GM10266 (cell line): Measurements from ENCODE around the gene MED13L.

Source experiments
- DNase-seq: peaks from one replicate; pipeline ENCODE4 v3.0.0; 2012; ENCODE audit errors: extremely low spot score
- TF ChIP-seq, protein P1 (sequence below): IDR thresholded peaks from 2 replicates; pipeline ENCODE4 v1.5.1; 2012; ENCODE audit warnings: mild to moderate bottlenecking, low read depth; ENCODE audit not compliant: control insufficient read depth, insufficient read depth; ENCODE audit errors: missing control alignments

Gene MED13L

DNA sequence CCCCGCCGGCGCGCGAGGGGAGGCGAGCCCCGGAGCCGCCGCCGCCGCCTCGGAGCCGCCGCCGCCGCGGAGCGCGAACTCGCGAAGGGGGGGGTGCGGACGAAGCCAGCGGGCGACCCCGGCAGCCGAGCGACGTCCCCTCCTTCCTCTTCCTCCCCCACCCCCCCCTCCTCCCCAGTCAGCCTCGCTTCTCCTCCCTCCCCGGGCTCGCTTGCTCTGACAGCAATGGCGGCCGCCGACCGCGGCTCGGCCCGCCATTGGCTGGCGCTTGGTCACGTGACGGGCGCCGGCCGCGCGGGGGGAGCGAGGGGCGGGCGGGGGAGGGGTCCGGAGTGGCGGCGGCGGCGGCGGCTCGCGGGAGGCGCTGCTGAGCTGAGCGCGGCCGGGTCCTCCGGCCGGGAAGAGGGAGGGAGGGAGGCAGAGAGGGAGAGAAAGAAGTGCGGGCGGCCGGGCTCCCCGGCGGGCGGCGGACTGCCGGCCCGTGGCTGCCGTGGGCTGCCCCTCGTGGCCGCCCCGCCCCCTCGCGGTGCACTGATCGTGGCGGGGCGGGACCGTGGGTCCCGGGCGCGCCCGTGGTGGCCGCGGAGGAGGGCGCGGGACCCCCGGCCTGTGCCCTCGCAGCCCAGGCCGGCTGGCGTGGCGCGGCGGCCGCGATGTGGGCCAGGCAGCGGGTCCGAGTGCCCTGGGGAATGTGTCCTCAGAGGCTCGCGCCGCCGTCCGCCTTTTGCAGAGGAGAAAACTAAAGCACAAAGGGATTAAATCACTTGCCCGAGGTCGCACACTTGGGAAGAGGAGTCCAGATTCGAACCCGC lies at the start of gene MED13L:
Gene MED13L (minus strand): TSS at position 227 of the 812 bp plus-strand sequence. CDS start 562 bp downstream, outside the sequence.
- TF ChIP-seq, protein P1, sequence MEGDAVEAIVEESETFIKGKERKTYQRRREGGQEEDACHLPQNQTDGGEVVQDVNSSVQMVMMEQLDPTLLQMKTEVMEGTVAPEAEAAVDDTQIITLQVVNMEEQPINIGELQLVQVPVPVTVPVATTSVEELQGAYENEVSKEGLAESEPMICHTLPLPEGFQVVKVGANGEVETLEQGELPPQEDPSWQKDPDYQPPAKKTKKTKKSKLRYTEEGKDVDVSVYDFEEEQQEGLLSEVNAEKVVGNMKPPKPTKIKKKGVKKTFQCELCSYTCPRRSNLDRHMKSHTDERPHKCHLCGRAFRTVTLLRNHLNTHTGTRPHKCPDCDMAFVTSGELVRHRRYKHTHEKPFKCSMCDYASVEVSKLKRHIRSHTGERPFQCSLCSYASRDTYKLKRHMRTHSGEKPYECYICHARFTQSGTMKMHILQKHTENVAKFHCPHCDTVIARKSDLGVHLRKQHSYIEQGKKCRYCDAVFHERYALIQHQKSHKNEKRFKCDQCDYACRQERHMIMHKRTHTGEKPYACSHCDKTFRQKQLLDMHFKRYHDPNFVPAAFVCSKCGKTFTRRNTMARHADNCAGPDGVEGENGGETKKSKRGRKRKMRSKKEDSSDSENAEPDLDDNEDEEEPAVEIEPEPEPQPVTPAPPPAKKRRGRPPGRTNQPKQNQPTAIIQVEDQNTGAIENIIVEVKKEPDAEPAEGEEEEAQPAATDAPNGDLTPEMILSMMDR: peak; percentile 53

DNA sequence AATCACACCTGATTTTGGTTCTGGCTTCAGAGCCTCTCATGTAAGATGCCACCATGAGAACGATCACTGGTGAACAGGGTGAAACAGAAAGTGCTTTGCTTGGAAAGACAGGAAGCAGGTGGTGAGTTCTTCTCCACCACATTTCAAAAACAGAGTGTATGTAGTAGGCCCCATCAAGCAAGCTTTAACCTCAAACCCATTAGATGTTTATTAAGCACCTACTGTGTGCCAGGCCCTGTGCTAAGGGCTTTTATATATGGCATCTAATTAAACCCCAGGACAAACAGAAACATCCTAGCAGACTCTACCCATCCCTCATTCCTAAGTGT lies 47.8 kb upstream of the MED13L start:
- TF ChIP-seq, protein P1: no peak
- peak; percentile 52 for DNase-seq

More for the DNA sequence above, at the start of gene MED13L:
- DNase-seq: peak; percentile 99

DNA sequence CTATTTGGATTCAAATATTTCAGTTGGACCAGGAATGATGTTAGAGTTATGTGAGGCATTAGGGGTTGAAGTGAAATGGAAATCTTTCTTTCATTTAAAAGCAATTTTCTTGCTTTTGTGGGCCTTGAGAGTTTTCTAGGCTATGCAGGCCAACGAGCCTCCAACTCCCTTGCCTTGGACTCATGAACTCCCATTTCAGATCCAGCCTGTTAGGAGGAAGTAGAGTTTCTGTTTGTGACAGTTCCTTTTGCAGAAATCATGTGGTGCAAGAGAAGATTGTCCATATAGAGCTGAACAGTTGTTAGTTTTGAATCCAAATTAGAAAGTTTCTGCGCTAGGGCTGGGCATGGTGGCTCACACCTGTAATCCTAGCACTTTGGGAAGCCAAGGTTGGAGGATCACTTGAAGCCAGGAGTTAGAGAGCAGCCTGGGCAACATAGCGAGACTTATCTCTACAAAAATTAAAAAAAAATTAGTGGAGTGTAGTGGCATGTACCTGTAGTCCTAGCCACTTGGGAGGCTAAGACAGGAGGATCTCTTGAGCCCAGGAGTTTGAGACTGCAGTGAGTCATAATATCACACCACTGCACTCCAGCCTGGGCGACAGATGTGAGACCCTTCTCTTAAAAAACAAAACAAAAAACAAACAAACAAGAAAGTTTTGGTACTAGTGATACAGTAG lies 47.3 kb upstream of the MED13L start:
- TF ChIP-seq, protein P1: no peak
- DNase-seq: no peak

DNA sequence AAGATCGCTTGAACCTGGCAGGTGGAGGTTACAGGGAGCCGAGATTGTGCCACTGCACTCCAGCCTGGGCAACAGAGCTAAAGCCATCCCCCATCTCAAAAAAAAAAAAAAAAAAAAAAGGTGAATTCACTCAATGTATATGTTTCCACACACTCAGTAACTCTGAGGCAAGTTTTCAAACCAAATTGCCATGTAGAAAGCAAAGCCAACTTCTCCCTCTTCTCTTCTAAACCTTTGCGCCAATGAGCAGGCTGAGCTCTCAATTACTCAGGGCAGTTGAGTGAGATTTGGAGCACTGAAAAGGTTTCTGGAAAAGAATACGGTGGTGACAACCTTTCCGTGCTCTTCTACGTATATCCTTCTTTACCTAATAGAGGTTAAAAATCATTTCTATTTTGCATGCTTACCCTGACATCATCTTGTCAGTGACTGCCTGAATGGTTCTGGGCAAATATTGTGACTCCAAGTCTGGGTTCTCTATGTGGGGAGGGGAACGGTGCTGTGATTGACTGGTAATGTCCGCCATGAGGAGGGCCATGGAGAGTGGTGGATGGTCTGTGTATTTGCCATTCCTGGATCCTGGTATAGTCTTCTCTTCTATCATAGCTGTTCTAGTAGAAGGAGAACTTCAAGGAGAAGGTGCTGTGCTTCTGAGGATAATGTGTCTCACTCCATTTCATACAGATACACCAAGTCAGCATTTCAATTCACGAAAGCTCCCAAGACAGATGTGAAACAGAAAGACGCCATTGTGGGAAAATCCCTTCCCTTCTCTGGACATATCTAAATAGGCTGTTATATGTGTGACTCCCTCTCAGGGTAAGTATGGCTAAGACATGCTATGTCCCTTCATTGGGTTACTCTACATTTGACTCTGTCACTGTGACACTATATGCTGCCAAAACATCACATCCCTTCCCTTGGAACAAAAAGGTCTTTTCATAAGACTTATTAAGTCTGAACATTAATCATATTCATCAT lies 46.2 kb upstream of the MED13L start:
- peak; percentile 35 for DNase-seq
- TF ChIP-seq, protein P1: no peak

DNA sequence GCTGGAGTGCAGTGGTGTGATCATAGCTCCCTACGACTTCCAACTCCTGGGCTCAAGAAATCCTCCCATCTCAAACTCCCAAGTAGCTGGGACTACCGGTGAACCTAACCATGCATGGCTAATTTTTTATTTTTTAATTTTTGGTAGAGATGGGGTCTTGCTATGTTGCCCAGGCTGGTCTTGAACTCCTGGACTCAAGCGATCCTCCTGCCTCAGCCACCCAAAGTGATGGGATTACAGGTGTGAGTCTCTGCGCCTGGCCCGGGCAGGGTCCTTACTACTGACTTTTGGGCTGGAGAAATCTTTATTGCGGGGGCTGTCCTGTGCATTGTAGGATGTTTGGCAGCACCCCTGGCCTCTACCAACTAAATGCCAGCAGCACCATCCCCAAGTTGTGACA lies 44.4 kb upstream of the MED13L start:
- DNase-seq: no peak
- TF ChIP-seq, protein P1: no peak

DNA sequence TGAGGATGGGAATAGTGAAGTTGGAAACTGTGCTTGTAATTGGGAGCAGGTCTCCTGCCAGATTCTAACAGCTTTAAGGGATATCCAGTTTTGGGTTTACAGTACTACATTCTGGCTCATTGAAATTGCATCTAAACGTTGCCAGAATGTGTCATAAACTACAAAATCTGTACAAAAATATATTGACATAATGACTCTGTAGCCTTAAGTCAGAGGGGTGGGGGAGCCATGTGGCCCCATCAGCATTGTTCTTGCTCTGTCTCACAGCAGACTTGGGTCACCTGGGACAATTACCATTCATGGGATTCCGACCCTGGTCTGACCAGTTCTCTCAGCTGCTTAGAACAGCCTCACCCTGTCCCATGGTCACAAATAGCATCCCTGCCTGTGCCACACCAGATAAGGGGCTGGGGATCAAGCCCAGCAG lies 43.3 kb upstream of the MED13L start:
- TF ChIP-seq, protein P1: no peak
- no peak for DNase-seq
